Measurements from ENCODE around the gene SERPINA5.

Gene SERPINA5

GRCh38 chr14:94599656-94600004 is 18.4 kb downstream of the SERPINA5 start:
- peaks cover 9% of the 10 kb centered on the region for H3K27me3 ChIP-seq (ENCODE audit: low read depth, low read length)
- no peak overlapping the region for H3K4me2 ChIP-seq (ENCODE audit: low read length)
- no peaks in the 10 kb centered on the region for H3K9me3 ChIP-seq (ENCODE audit: insufficient read depth, low read length)
- H3K36me3 ChIP-seq (replicated peaks; ENCODE audit: low read depth, low read length), result no peaks in the 10 kb centered on the region
- H3K4me1 ChIP-seq (ENCODE audit: low read length), result no peaks in the 10 kb centered on the region
- no peaks in the 10 kb centered on the region for H3K79me2 ChIP-seq (ENCODE audit: low read length)
- TF ChIP-seq CTCF (IDR thresholded peaks at IDR 0.05; ENCODE audit: low read depth, low read length) (no peak), EZH2phosphoT487 (IDR thresholded peaks at IDR 0.05; ENCODE audit: low read depth) (no peak)
- no peak overlapping the region for H3K27ac ChIP-seq (ENCODE audit: low read length)
- no peak overlapping the region for H3K4me3 ChIP-seq (ENCODE audit: low read length)
- no peaks in the 10 kb centered on the region for H4K20me1 ChIP-seq (ENCODE audit: insufficient read depth, low read length)
- H2AFZ ChIP-seq (ENCODE audit: low read depth, low read length), result no peak overlapping the region
- H3K9ac ChIP-seq (ENCODE audit: low read length), result no peak overlapping the region

GRCh38 chr14:94600148-94600545 is 18.9 kb downstream of the SERPINA5 start:
- Histone ChIP-seq H3K4me3 (ENCODE audit: low read length) (no peak overlapping the region), H3K9ac (ENCODE audit: low read length) (no peak overlapping the region), H3K4me1 (ENCODE audit: low read length) (no peaks in the 10 kb centered on the region), H3K4me2 (ENCODE audit: low read length) (no peak overlapping the region), H2AFZ (ENCODE audit: low read depth, low read length) (no peak overlapping the region), H4K20me1 (ENCODE audit: insufficient read depth, low read length) (no peaks in the 10 kb centered on the region), H3K36me3 (replicated peaks; ENCODE audit: low read depth, low read length) (no peaks in the 10 kb centered on the region), H3K79me2 (ENCODE audit: low read length) (no peaks in the 10 kb centered on the region), H3K27ac (ENCODE audit: low read length) (no peak overlapping the region), H3K27me3 (ENCODE audit: low read depth, low read length) (peaks cover 14% of the 10 kb centered on the region), H3K9me3 (ENCODE audit: insufficient read depth, low read length) (no peaks in the 10 kb centered on the region)
- TF ChIP-seq CTCF (IDR thresholded peaks at IDR 0.05; ENCODE audit: low read depth, low read length) (no peak), EZH2phosphoT487 (IDR thresholded peaks at IDR 0.05; ENCODE audit: low read depth) (no peak)

- H3K36me3 ChIP-seq (replicated peaks; ENCODE audit: low read depth, low read length), result no peaks in the 10 kb centered on the region
- H3K9me3 ChIP-seq (ENCODE audit: insufficient read depth, low read length), result no peaks in the 10 kb centered on the region
- no peak overlapping the region for H3K27ac ChIP-seq (ENCODE audit: low read length)
- TF ChIP-seq CTCF (IDR thresholded peaks at IDR 0.05; ENCODE audit: low read depth, low read length) (no peak), EZH2phosphoT487 (IDR thresholded peaks at IDR 0.05; ENCODE audit: low read depth) (no peak)
- H3K4me3 ChIP-seq (ENCODE audit: low read length), result no peak overlapping the region
- no peaks in the 10 kb centered on the region for H4K20me1 ChIP-seq (ENCODE audit: insufficient read depth, low read length)
- peaks cover 29% of the 10 kb centered on the region for H3K27me3 ChIP-seq (ENCODE audit: low read depth, low read length)
- no peaks in the 10 kb centered on the region for H3K4me1 ChIP-seq (ENCODE audit: low read length)
- H3K9ac ChIP-seq (ENCODE audit: low read length), result no peak overlapping the region
- no peak overlapping the region for H3K4me2 ChIP-seq (ENCODE audit: low read length)
- no peaks in the 10 kb centered on the region for H3K79me2 ChIP-seq (ENCODE audit: low read length)
- no peak overlapping the region for H2AFZ ChIP-seq (ENCODE audit: low read depth, low read length)
Measured at GRCh38 chr14:94601884-94602391, 20.7 kb downstream of the SERPINA5 start.

- no peak overlapping the region for H3K27ac ChIP-seq (ENCODE audit: low read length)
- H3K4me3 ChIP-seq (ENCODE audit: low read length), result no peak overlapping the region
- no peaks in the 10 kb centered on the region for H3K79me2 ChIP-seq (ENCODE audit: low read length)
- no peaks in the 10 kb centered on the region for H3K36me3 ChIP-seq (replicated peaks; ENCODE audit: low read depth, low read length)
- H3K9me3 ChIP-seq (ENCODE audit: insufficient read depth, low read length), result no peaks in the 10 kb centered on the region
- no peak overlapping the region for H3K9ac ChIP-seq (ENCODE audit: low read length)
- peaks cover 32% of the 10 kb centered on the region for H3K27me3 ChIP-seq (ENCODE audit: low read depth, low read length)
- no peaks in the 10 kb centered on the region for H3K4me1 ChIP-seq (ENCODE audit: low read length)
- no peak overlapping the region for H2AFZ ChIP-seq (ENCODE audit: low read depth, low read length)
- H4K20me1 ChIP-seq (ENCODE audit: insufficient read depth, low read length), result no peaks in the 10 kb centered on the region
- no peak for TF ChIP-seq CTCF (IDR thresholded peaks at IDR 0.05; ENCODE audit: low read depth, low read length)
- no peak for TF ChIP-seq EZH2phosphoT487 (IDR thresholded peaks at IDR 0.05; ENCODE audit: low read depth)
- H3K4me2 ChIP-seq (ENCODE audit: low read length), result no peak overlapping the region
Measured at GRCh38 chr14:94602722-94603121, 21.5 kb downstream of the SERPINA5 start.
